Frontal cortex (tissue), 4 donors: ENCODE results near the gene AFTPH. TPM values are rescaled to one million over a fixed set of nuclear protein-coding genes. Genes with fewer than 3 reads are reported as not detected.

ENCODE experiments used
- DNase-seq, 2 donors: peaks; one replicate each; pipeline ENCODE4 v3.0.0; 2012; ENCODE audit warnings: low spot score in 2 of 2
- FAIRE-seq: peaks from 2 replicates; lab custom pipeline; 2012; peaks lifted over from hg19 to GRCh38; lab: Jason Lieb, UNC
- small RNA-seq: library from RNA; depleted of rRNA; stranded (forward); fragments of <200 nt; gene quantifications from one replicate; pipeline ENCODE3, GENCODE V24; 2014
- total RNA-seq: library from RNA; depleted of rRNA; stranded (reverse); fragments of >200 nt; gene quantifications from one replicate; pipeline ENCODE4 v1.2.3, GENCODE V29; 2014
- donor health status: control.
- donor health status: control.
- donor health status: control.

Gene AFTPH
- total RNA-seq, 1 donor from 2014 or later, result 109 TPM

GRCh38 chr2:64640153-64641044 is 116.3 kb downstream of the AFTPH start:
- DNase-seq, result no peak
- FAIRE-seq, result no peak

- FAIRE-seq (no peak), DNase-seq (no peak)
Observed at GRCh38 chr2:64641599-64641998, 117.5 kb downstream of the AFTPH start.

Small RNA genes lying within 50 kb of the gene (small RNA-seq; reads per million reads assigned to genes)
- gene RNU6-100P, result not detected

Other genes starting within 250 kb of the AFTPH start
- 66.9 TPM for gene LGALSL, start 70.2 kb upstream of the AFTPH start, total RNA-seq
- 3.7 TPM for gene SERTAD2, start 129.6 kb downstream of the AFTPH start, total RNA-seq